SK-N-SH (cell line): Measurements from ENCODE around the gene OTOA.
"Not testable (repeated sequence)": the region's sequence is repeated elsewhere in the genome, so short reads cannot be mapped to it uniquely, and the experiment has no call there.

Source experiments
- CTCF ChIP-seq: fragments of 200-600 bp; sonication (generic); IDR thresholded peaks from 2 replicates; pipeline ENCODE4 v1.6.1; 2017; ENCODE audit warnings: antibody characterized with exemption, mild to moderate bottlenecking, moderate library complexity
- MAX ChIP-seq: IDR thresholded peaks from 2 replicates; pipeline ENCODE4 v1.4.0; 2012; ENCODE audit warnings: low read depth
- POLR2AphosphoS5 ChIP-seq: IDR thresholded peaks from 2 replicates; pipeline ENCODE4 v1.6.1; 2012; ENCODE audit warnings: low read depth, low read length
- SMC3 ChIP-seq: IDR thresholded peaks from 2 replicates; pipeline ENCODE4 v1.6.1; 2012; ENCODE audit warnings: low read depth, low read length, improper control_type of control experiment

- TF ChIP-seq CTCF, MAX, SMC3, POLR2AphosphoS5: not testable (repeated sequence)
Observed at GRCh38 chr16:21773207-21773553, 109.4 kb downstream of the OTOA start.
